LNCAP (cell line): ENCODE results near the gene SORBS2.

Experiments used
- TF ChIP-seq, protein P1 (sequence below): fragments of 450-650 bp; IDR thresholded peaks from 2 replicates; pipeline ENCODE4 v1.5.1; 2017; ENCODE audit warnings: mild to moderate bottlenecking

Gene SORBS2

DNA sequence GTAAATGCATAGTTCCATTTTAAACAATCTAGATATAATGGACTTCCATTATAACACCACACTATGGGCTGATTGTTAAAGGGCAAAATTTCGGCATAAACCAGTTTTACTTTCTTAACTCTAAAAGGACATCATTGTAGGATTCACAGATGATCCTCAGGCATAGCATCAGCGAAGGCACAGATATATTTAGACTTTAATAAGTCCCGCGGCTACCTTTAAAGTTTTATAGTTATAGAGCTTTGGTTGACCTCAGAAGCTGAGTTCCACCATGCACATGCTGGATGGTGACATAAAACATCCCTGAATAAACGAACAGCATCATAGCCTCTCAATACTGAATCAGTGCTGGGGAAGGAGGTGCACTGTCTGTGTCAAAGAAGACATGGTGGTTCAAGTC lies 151.7 kb downstream of the SORBS2 start:
- TF ChIP-seq, protein P1, sequence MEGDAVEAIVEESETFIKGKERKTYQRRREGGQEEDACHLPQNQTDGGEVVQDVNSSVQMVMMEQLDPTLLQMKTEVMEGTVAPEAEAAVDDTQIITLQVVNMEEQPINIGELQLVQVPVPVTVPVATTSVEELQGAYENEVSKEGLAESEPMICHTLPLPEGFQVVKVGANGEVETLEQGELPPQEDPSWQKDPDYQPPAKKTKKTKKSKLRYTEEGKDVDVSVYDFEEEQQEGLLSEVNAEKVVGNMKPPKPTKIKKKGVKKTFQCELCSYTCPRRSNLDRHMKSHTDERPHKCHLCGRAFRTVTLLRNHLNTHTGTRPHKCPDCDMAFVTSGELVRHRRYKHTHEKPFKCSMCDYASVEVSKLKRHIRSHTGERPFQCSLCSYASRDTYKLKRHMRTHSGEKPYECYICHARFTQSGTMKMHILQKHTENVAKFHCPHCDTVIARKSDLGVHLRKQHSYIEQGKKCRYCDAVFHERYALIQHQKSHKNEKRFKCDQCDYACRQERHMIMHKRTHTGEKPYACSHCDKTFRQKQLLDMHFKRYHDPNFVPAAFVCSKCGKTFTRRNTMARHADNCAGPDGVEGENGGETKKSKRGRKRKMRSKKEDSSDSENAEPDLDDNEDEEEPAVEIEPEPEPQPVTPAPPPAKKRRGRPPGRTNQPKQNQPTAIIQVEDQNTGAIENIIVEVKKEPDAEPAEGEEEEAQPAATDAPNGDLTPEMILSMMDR: no peak

DNA sequence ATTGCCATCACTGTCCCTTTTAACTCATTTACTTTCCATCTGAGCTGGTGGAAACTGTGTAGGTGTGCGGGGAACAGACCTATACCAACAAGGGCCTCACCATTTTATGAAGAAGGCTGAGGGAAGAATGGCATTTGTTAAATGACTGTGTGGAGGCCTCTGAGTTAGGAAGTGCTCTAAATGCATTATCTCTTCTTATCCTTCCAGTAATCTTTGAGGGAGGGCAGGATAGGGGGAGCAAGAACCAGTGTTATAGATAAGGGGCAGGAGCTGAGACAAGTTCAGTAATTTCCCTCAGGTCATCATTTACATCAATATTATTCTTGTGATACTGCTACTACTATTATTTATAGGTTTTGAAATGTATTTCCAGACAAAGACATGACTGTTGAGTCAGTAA lies 154.3 kb downstream of the SORBS2 start:
- TF ChIP-seq, protein P1: no peak

DNA sequence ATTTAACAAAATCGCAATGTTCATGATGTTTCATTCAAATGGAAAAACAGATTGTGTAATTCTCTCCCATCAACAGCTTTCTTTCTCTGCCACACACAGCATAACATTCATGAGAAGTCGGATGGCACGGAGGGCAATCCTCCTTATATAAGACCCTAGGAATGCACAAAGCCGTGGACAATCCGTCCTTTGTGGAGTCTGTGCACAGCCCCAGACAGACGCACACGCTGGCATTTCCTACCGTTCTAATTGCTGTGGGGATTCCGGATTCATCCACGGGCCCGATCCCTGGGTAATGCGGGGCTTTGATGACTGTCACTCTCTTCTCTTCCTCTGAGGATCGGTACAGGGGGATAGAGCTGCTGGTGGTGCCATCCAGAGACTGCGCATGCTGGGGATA lies 154.8 kb downstream of the SORBS2 start:
- TF ChIP-seq, protein P1: no peak

DNA sequence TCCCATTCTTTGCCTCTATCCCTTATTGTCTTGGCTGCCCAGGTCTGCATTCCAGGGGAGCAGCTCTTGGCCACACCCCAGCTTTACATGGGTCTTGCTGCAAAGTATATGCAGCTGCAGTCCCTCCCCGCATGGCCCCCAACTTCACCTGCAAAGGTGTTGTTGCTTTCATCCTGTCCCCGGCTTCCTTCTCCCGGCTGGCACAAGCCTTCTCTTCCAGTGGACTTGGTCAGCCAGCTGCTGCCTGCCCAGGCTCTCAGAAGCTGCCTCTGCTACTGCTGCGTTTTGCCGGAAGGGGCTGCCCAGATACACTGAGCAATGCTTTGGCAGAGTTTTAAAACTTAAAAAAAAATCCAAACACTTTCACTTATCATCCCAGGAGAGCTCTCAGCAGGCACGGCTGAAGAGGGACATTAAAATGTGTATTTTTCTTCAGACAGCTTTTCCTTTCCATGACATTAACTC lies 155.5 kb downstream of the SORBS2 start:
- TF ChIP-seq, protein P1: no peak

DNA sequence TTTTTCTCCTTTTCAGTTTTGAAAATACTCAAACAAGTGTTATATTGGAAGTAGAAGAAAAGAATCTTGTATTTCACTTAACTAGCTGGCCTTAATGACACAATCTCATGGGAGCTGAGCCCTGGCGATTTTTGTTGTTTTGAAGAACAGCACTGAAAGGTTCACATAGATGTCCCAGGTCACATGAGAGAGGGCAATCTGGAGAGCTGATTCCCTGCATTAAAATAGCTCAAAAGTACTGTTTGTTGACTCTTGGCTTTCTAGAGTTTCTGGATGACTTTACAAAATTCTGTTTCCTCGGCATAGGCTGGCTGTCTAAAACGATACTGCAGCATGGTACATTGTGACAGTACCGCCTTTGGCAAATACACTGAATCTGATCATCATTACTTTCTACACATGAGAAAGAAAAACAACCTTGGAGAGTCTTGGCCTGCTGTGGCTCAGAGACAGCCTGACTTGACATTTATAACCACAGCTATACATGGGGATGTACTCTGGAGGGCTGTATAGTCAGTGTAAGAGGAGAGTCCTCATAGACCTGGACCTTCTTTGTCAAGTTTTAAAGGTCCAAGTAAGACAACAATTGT lies 156.9 kb downstream of the SORBS2 start:
- TF ChIP-seq, protein P1: no peak

DNA sequence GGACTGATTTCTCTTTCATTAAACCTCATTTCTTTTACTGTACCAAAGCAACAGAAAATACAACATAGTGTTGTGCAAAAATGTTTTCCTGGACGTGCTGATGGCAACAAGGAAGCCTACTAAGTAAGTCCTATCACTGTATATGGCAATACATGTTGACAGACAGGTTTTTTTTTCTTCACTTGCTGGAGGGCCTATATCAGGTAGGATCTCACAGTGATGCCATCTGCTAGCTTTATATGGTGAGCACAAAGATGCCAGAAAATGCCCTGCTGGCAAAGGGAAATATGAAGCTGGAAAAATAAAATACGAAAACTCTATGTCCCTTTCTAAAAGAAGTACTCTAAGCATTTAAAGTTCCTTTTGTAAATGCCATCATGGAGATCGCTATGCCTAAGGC lies 157.7 kb downstream of the SORBS2 start:
- TF ChIP-seq, protein P1: no peak

DNA sequence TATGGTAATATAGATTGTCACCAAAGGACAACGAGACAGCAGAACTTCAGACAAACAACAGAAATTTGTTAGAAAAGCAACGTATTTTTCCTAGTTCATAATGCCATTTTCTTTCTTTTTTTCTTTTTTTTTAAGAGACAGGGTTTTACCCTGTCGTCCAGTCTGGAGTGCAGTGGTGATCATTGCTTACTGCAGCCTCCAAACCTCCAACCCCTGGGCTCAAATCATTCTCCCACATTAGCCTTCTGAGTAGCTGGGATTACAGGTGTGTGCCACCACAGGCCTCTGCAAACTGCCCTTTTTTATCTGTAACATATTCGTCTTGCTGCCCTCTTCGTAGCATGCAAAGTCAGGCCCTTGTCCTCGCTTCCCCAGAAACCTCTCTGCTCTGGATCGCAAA lies 160.1 kb downstream of the SORBS2 start:
- TF ChIP-seq, protein P1: no peak

DNA sequence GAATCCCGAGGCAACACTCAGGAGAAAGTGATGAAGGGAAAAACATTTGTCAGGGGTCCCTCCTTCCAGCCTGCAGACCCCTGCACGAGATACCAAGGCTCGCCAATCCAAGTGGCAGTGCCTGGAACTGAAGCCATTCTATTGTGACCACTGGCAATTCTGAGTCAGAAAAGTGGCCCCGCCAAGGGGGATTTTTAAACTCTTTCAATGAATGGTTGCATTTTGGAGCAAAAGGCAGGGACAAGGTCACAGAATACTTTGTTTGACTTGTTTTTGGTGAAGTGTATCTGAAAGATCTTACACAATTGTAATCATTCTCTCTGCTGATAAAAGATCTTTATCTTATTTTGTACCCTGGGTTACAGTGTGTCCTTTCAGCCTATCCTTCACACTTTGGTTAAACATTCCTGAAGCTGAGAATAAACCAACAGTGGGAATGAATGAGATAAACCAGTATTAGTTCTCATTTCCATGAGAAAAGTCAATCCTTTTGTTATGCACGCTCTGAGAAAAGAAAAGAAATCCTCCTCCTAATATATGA lies 160.8 kb downstream of the SORBS2 start:
- TF ChIP-seq, protein P1: no peak
